Vagina (tissue), 2 donors: ENCODE measurements around the gene MFAP3.

Experiments
- POLR2A ChIP-seq, 2 donors: fragments of 450-650 bp; IDR thresholded peaks; one replicate each; pipeline ENCODE4 v1.6.1; 2017; ENCODE audit warnings: antibody characterized with exemption in 2 of 2, mild to moderate bottlenecking in 2 of 2, moderate library complexity in 2 of 2
- TF ChIP-seq, protein P1 (sequence below), 3 experiments: fragments of 450-650 bp in 2 of 3; fragments of 200-600 bp in 1 of 3; sonication (generic) in 1 of 3; IDR thresholded peaks; one replicate each; pipeline ENCODE4 v1.5.1; 2017 to 2019; ENCODE audit warnings: antibody characterized with exemption in 3 of 3, mild to moderate bottlenecking in 2 of 3, moderate library complexity in 2 of 3

DNA sequence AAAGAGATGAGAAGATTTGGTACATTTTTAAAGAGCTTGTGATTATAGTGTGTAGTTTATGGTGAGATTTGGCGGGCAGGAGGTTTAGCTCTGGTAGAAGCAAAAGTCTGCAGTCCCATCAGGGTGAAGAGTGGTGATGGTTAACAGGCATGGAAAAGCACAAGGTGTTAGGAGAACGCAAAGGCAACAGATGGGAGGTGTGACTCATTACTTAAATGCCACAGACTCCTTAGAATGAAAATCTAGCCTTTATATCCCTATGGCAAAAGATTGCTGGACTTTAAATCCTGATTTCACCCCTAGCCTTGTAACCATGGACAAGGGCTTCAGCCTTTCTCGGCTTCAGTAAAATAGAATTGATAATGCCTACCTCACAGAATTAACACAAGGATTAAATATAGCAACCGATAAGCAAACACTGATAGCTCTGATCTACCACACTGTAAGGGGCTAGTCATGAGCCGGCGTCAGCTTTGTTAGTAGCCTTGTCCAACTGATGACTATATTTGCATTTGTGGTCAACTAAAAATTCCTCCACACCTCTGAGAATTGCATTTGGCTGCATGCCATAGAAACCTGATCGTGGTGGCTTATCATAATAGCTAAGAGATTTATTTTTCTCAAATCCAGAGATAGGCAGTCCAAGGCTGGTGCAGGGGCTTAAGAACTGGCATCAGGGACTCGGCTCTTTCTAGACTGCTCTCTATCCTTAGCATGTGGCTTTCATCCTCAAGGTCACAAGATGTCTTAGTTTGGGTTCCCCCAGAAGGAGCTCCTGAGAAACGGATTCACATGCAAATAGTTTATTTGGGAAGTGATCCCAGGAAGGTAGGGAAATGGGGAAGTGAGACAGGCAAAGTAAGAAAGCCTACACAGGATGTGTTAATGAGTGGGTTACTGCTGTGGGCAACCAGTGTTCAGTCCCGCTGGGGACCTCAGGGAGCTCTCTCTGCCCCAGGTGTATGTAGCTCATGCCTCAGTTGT, 19.6 kb downstream of the MFAP3 start:
- TF ChIP-seq, protein P1, sequence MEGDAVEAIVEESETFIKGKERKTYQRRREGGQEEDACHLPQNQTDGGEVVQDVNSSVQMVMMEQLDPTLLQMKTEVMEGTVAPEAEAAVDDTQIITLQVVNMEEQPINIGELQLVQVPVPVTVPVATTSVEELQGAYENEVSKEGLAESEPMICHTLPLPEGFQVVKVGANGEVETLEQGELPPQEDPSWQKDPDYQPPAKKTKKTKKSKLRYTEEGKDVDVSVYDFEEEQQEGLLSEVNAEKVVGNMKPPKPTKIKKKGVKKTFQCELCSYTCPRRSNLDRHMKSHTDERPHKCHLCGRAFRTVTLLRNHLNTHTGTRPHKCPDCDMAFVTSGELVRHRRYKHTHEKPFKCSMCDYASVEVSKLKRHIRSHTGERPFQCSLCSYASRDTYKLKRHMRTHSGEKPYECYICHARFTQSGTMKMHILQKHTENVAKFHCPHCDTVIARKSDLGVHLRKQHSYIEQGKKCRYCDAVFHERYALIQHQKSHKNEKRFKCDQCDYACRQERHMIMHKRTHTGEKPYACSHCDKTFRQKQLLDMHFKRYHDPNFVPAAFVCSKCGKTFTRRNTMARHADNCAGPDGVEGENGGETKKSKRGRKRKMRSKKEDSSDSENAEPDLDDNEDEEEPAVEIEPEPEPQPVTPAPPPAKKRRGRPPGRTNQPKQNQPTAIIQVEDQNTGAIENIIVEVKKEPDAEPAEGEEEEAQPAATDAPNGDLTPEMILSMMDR (IDR thresholded peaks at IDR 0.05) = no peak
- TF ChIP-seq POLR2A (IDR thresholded peaks at IDR 0.05) = no peak
